ENCODE results near the gene RAB5IF.
A peak's percentile ranks its signal among the peaks of the same experiment; 100 is the strongest.

DNA sequence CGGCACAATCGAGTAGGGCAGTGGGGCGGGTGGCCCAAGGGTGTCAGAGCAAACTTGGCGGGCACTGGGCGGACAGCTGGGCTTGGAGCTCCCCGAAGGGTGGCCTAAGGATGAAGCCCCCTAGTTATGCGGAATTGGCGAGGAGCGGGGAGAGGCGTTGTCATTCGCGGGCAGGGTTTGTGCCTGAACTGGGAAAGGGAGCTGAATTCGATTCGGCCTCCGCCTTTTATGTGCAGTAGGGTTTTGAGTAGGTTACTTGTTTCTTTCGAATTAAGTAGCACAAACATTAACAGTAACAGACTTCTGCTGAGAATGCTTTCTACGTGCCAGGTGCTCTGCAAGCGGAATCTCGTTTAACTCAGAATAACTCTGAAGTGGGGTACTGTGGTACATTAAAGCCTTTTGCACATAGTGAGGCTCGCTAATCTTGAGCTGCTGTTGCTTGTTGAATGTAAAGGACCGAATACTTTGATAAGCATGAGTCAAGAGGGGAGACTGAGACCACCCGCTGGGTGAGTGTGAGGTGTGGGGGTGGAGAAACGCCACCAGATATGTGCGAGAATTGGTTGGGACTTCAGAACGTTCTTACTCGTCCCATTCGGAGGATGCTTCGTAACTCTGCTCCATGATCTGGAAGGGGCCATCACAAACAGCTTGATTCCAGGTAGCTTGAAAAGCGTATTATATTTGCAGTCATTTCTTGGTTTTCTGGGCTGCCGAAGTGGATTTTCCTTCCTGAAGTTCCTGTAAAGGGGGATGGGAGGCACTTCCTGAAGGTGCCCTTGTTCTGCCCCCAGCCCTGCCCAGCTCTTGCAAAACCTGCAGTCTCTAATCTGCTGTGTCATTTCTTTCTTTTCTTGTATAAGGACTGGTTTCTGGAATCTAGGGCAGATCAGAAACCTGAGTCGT lies 833 bp downstream of the RAB5IF start:
- TF ChIP-seq, protein P1, sequence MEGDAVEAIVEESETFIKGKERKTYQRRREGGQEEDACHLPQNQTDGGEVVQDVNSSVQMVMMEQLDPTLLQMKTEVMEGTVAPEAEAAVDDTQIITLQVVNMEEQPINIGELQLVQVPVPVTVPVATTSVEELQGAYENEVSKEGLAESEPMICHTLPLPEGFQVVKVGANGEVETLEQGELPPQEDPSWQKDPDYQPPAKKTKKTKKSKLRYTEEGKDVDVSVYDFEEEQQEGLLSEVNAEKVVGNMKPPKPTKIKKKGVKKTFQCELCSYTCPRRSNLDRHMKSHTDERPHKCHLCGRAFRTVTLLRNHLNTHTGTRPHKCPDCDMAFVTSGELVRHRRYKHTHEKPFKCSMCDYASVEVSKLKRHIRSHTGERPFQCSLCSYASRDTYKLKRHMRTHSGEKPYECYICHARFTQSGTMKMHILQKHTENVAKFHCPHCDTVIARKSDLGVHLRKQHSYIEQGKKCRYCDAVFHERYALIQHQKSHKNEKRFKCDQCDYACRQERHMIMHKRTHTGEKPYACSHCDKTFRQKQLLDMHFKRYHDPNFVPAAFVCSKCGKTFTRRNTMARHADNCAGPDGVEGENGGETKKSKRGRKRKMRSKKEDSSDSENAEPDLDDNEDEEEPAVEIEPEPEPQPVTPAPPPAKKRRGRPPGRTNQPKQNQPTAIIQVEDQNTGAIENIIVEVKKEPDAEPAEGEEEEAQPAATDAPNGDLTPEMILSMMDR (conservative IDR thresholded peaks at IDR 0.05): no peak
- peak; percentile 59; the same call in 1 of the 2 replicates for TF ChIP-seq ZFX (IDR thresholded peaks at IDR 0.05)
